HepG2 (cell line): ENCODE data around the gene MAPK8IP3. TPM values are rescaled to one million over a fixed set of nuclear protein-coding genes. Genes with fewer than 3 reads are reported as not detected.

Experiments
- ATAC-seq: fragments of 200-7000 bp; cut with Tn5 transposase; 3 replicates; pipeline ENCODE4 v1.9.1; 2020; ENCODE audit warnings: mild to moderate bottlenecking, moderate library complexity
- BruUV-seq: library from RNA; stranded (reverse); fragments of 400-500 nt; replicated peaks from 2 replicates; lab custom pipeline; 2021; lab: Mats Ljungman, UMichigan
- CTCF ChIA-PET: fragments of 300-600 bp; formaldehyde crosslinking; extraction: SDS; loops from one replicate; lab custom pipeline; 2021; ENCODE audit warnings: low total read pairs, inconsistent platforms, low intra/inter-chr PET ratio; lab: Yijun Ruan, JAX
- POLR2A ChIA-PET: fragments of 350-600 bp; sonication (Branson Sonifier 250); formaldehyde crosslinking; loops from one replicate; lab custom pipeline; 2020; ENCODE audit warnings: antibody characterized with exemption, inconsistent platforms; lab: Yijun Ruan, JAX
- DNase-seq: peaks from one replicate; pipeline ENCODE4 v3.0.0-alpha.2; 2015; ENCODE audit warnings: low spot score
- FAIRE-seq: peaks from 3 replicates; lab custom pipeline; 2011; peaks lifted over from hg19 to GRCh38; lab: Jason Lieb, UNC
- H2AFZ ChIP-seq: one replicate; pipeline ENCODE4 v1.6.1; 2011; ENCODE audit warnings: low read length, inconsistent platforms
- H3K27ac ChIP-seq: fragments of 300-600 bp; 3 replicates; pipeline ENCODE4 v1.8.0; 2011; ENCODE audit warnings: mixed run types, mild to moderate bottlenecking, mixed read lengths, low read length, inconsistent platforms; ENCODE audit not compliant: insufficient read depth; ENCODE audit errors: extremely low read length
- H3K27me3 ChIP-seq, 2 experiments: fragments of 200-600 bp in 1 of 2; 2 replicates in 1 of 2; 3 replicates in 1 of 2; pipeline versions ENCODE4 v1.6.0 to v1.8.0; 2011; ENCODE audit warnings: low read length in 2 of 2, mild to moderate bottlenecking in 2 of 2, moderate library complexity in 2 of 2, inconsistent platforms in 1 of 2; ENCODE audit not compliant: insufficient read depth in 2 of 2, control insufficient read depth in 1 of 2
- H3K36me3 ChIP-seq, 2 experiments: fragments of 200-600 bp in 1 of 2; replicated peaks in 1 of 2; 2 replicates in 1 of 2; 3 replicates in 1 of 2; pipeline versions ENCODE4 v1.5.1 to v1.8.0; 2011; ENCODE audit warnings: low read length in 2 of 2, inconsistent platforms in 1 of 2; ENCODE audit not compliant: insufficient read depth in 2 of 2, control insufficient read depth in 1 of 2
- H3K4me1 ChIP-seq: 2 replicates; pipeline ENCODE4 v1.5.1; 2012; ENCODE audit warnings: low read length, inconsistent platforms; ENCODE audit not compliant: insufficient read depth
- H3K4me2 ChIP-seq: 2 replicates; pipeline ENCODE4 v1.6.0; 2011; ENCODE audit warnings: low read depth, low read length, inconsistent platforms
- H3K4me3 ChIP-seq, 3 experiments: fragments of 200-600 bp in 1 of 3; sonication (generic), shearing (Covaris generic) in 1 of 3; replicated peaks in 1 of 3; 2 replicates each; pipeline ENCODE4 v1.5.1; 2011 to 2016; ENCODE audit warnings: low read length in 3 of 3, inconsistent platforms in 2 of 3, low read depth in 2 of 3, mild to moderate bottlenecking in 2 of 3, control low read depth in 1 of 3, mixed read lengths in 1 of 3; ENCODE audit not compliant: insufficient read depth in 1 of 3
- H3K79me2 ChIP-seq: one replicate; pipeline ENCODE4 v1.6.1; 2011; ENCODE audit warnings: low read length, inconsistent platforms; ENCODE audit not compliant: insufficient read depth
- H3K9ac ChIP-seq: 2 replicates; pipeline ENCODE4 v1.6.0; 2011; ENCODE audit warnings: mild to moderate bottlenecking, low read depth, low read length, inconsistent platforms; ENCODE audit not compliant: insufficient read depth
- H3K9me3 ChIP-seq: 2 replicates; pipeline ENCODE4 v1.5.1; 2012; ENCODE audit warnings: mild to moderate bottlenecking, low read length
- H4K20me1 ChIP-seq: 2 replicates; pipeline ENCODE4 v1.6.0; 2011; ENCODE audit warnings: inconsistent platforms, mild to moderate bottlenecking, low read length, moderate library complexity; ENCODE audit not compliant: insufficient read depth
- CBX1 ChIP-seq: IDR thresholded peaks from one replicate; pipeline ENCODE4 v1.6.1; 2016; ENCODE audit warnings: antibody characterized with exemption, low read depth
- FIP1L1 ChIP-seq: fragments of 200-400 bp; formaldehyde crosslinking; IDR thresholded peaks from 2 replicates; pipeline ENCODE4 v1.6.1; 2018; ENCODE audit warnings: low read depth, mild to moderate bottlenecking, low read length, moderate library complexity, borderline replicate concordance; ENCODE audit not compliant: insufficient read depth
- IRF1 ChIP-seq: sonication (generic); formaldehyde crosslinking; IDR thresholded peaks from 2 replicates; pipeline ENCODE4 v1.4.0; 2020; ENCODE audit warnings: low read depth, mild to moderate bottlenecking, missing genetic modification reagents
- KAT2B ChIP-seq: fragments of 150-350 bp; IDR thresholded peaks from 2 replicates; pipeline ENCODE4 v1.6.1; 2014; ENCODE audit warnings: low read depth, low read length, borderline replicate concordance
- NFYC ChIP-seq: IDR thresholded peaks from 2 replicates; pipeline ENCODE4 v1.6.1; 2016; ENCODE audit warnings: missing genetic modification reagents, missing compliant biosample characterization
- PAWR ChIP-seq: sonication (generic); formaldehyde crosslinking; IDR thresholded peaks from 2 replicates; pipeline ENCODE4 v1.4.0; 2020; ENCODE audit warnings: missing genetic modification reagents, mild to moderate bottlenecking, borderline replicate concordance
- SRSF9 ChIP-seq: fragments of 200-400 bp; formaldehyde crosslinking; IDR thresholded peaks from 2 replicates; pipeline ENCODE4 v1.6.1; 2018; ENCODE audit warnings: borderline replicate concordance, mild to moderate bottlenecking, low read depth, low read length; ENCODE audit not compliant: insufficient read depth, poor library complexity, severe bottlenecking
- TOPORS ChIP-seq: sonication (generic); formaldehyde crosslinking; IDR thresholded peaks from 2 replicates; pipeline ENCODE4 v1.8.0; 2023; ENCODE audit warnings: mild to moderate bottlenecking, missing genetic modification reagents
- ZNF263 ChIP-seq: sonication (generic); formaldehyde crosslinking; IDR thresholded peaks from 2 replicates; pipeline ENCODE4 v1.4.0; 2020; ENCODE audit warnings: missing genetic modification reagents
- ZNF503 ChIP-seq: sonication (generic); formaldehyde crosslinking; IDR thresholded peaks from 2 replicates; pipeline ENCODE4 v1.4.0; 2020; ENCODE audit warnings: missing genetic modification reagents
- ZNF510 ChIP-seq: sonication (generic); formaldehyde crosslinking; IDR thresholded peaks from 2 replicates; pipeline ENCODE4 v1.4.0; 2020; ENCODE audit warnings: low read depth, mild to moderate bottlenecking, missing genetic modification reagents
- ZNF747 ChIP-seq: sonication (generic); formaldehyde crosslinking; IDR thresholded peaks from 2 replicates; pipeline ENCODE4 v1.8.1; 2023; ENCODE audit warnings: missing genetic modification reagents, mild to moderate bottlenecking, borderline replicate concordance
- ZNF790 ChIP-seq: sonication (generic); formaldehyde crosslinking; IDR thresholded peaks from 2 replicates; pipeline ENCODE4 v1.8.0; 2022; ENCODE audit warnings: missing genetic modification reagents, mild to moderate bottlenecking, borderline replicate concordance
- ZNF839 ChIP-seq: sonication (generic); formaldehyde crosslinking; IDR thresholded peaks from 2 replicates; pipeline ENCODE4 v1.4.0; 2020; ENCODE audit warnings: missing genetic modification reagents, mild to moderate bottlenecking, borderline replicate concordance
- ZZZ3 ChIP-seq: sonication (generic); formaldehyde crosslinking; IDR thresholded peaks from 2 replicates; pipeline ENCODE4 v1.4.0; 2020; ENCODE audit warnings: missing genetic modification reagents, mild to moderate bottlenecking, borderline replicate concordance
- WGBS: methylation state at CpG from one replicate; pipeline ENCODE4 v1.1.6; 2017; ENCODE audit warnings: low lambda C conversion rate; 5-methylcytosine and 5-hydroxymethylcytosine counted together
- in situ Hi-C: cut with HindIII; loops from 2 replicates; pipeline ENCODE4 v1.10.0; 2017; ENCODE audit warnings: low pct_unique_long_range_greater_than_20kb; ENCODE audit not compliant: extremely low pct_ligation_motif_present
- intact Hi-C: fragments of 100-400 bp; cut with micrococcal nuclease; formaldehyde crosslinking; loops from one replicate; pipeline ENCODE4 v1.10.0; 2022; ENCODE audit not compliant: unreplicated experiment
- polyA plus RNA-seq, 8 experiments: library from polyadenylated mRNA; depleted of rRNA in 3 of 8; stranded (reverse) in 7 of 8; unstranded in 1 of 8; fragments of >200 nt; fragmentation: Illumina TruSeq in 4 of 8; extraction: Trizol in 4 of 8; gene quantifications; 2 replicates each; pipeline versions ENCODE4 v1.2.1 to v1.2.3, GENCODE V29; 2011 to 2016; ENCODE audit warnings: low read depth in 4 of 8, missing spikeins in 1 of 8, mixed read lengths in 1 of 8; ENCODE audit not compliant: insufficient read depth in 1 of 8
- total RNA-seq, 5 experiments: library from RNA; depleted of rRNA; stranded (reverse); fragments of >200 nt; fragmentation: Illumina TruSeq; extraction: Trizol; gene quantifications; 2 replicates each; pipeline ENCODE4 v1.2.3, GENCODE V29; 2016; ENCODE audit warnings: low read depth in 1 of 5

The MAPK8IP3 gene
- total and polyA plus RNA-seq, 2 of the 13 experiments (the other 11 are each of a cell fraction or from before 2014, with no cell fraction given) = 25.1 to 41.7 TPM

GRCh38 chr16:1657841-1658240 is 48.2 kb upstream of the MAPK8IP3 start (continued):
- TF ChIP-seq ZZZ3 (CRISPR knock-in tag) (no peak), ZNF790 (no peak), KAT2B (no peak)

- FAIRE-seq = no peak
- H3K36me3 ChIP-seq = peaks cover 26 to 64% of the 10 kb centered on the region in 2 experiments
These were observed 47.0 kb upstream of the MAPK8IP3 start for GRCh38 chr16:1659031-1659430.

More at GRCh38 chr16:1659031-1659430, 47.0 kb upstream of the MAPK8IP3 start:
- Histone ChIP-seq H3K79me2 (no peaks in the 10 kb centered on the region), H3K4me2 (no peak overlapping the region), H3K9ac (no peak overlapping the region), H2AFZ (no peak overlapping the region), H3K27ac (no peak overlapping the region), H3K9me3 (no peaks in the 10 kb centered on the region), H3K4me1 (no peaks in the 10 kb centered on the region), H4K20me1 (no peaks in the 10 kb centered on the region), H3K4me3 (no peak overlapping the region), H3K27me3 (no peaks in the 10 kb centered on the region)
- TF ChIP-seq FIP1L1 (no peak), ZNF790 (no peak), CBX1 (no peak), TOPORS (CRISPR knock-in tag) (no peak), ZNF510 (no peak), NFYC (CRISPR knock-in tag) (no peak), ZNF747 (CRISPR knock-in tag) (no peak), ZNF503 (CRISPR knock-in tag) (no peak), SRSF9 (no peak), PAWR (CRISPR knock-in tag) (no peak), ZNF839 (CRISPR knock-in tag) (no peak), ZNF263 (CRISPR knock-in tag) (no peak), IRF1 (CRISPR knock-in tag) (no peak)
- ChIA-PET POLR2A (no interaction called here), CTCF (no interaction called here)
- in situ Hi-C loops = no loop called here
- WGBS = 97% methylated on average over 5 of the region's 5 CpGs
- no TSS peak for BruUV-seq
- intact Hi-C loops = no loop called here
- DNase-seq (no peak), ATAC-seq (no peak)
